Memory B cell (primary cell): ENCODE results near the gene APMAP.

ENCODE experiments used
- ATAC-seq: fragments of 150-1000 bp; cut with Tn5 transposase; 2 replicates; pipeline ENCODE4 v1.10.0; 2021; ENCODE audit warnings: low read depth, mild to moderate bottlenecking, moderate library complexity
- DNase-seq, 2 donors: peaks; one replicate each; pipeline ENCODE4 v3.0.0; 2022; ENCODE audit warnings: low spot score in 2 of 2
- H3K27ac Mint-ChIP-seq: one replicate; pipeline ENCODE4 v1.8.0; 2022; ENCODE audit warnings: mild to moderate bottlenecking, moderate library complexity, mixed read lengths
- H3K27me3 Mint-ChIP-seq: one replicate; pipeline ENCODE4 v1.8.0; 2022; ENCODE audit warnings: mixed read lengths
- H3K36me3 Mint-ChIP-seq: one replicate; pipeline ENCODE4 v1.8.0; 2022; ENCODE audit warnings: mild to moderate bottlenecking, mixed read lengths
- H3K4me1 Mint-ChIP-seq: one replicate; pipeline ENCODE4 v1.8.0; 2022; ENCODE audit warnings: mixed read lengths
- H3K4me3 Mint-ChIP-seq: one replicate; pipeline ENCODE4 v1.8.0; 2022; ENCODE audit warnings: mild to moderate bottlenecking, moderate library complexity, mixed read lengths
- H3K9me3 Mint-ChIP-seq: one replicate; pipeline ENCODE4 v1.8.0; 2022; ENCODE audit warnings: mixed read lengths

The APMAP gene

GRCh38 chr20:24913076-24913628 is 79.4 kb downstream of the APMAP start:
- ATAC-seq, result no peak

More at GRCh38 chr20:24913076-24913628, 79.4 kb downstream of the APMAP start:
- H3K9me3 Mint-ChIP-seq, result peaks cover 2% of the 10 kb centered on the region
- DNase-seq, result no peak
- H3K4me1 Mint-ChIP-seq, result no peaks in the 10 kb centered on the region
- no peaks in the 10 kb centered on the region for H3K36me3 Mint-ChIP-seq
- peaks cover 3% of the 10 kb centered on the region for H3K27me3 Mint-ChIP-seq
- no peak overlapping the region for H3K4me3 Mint-ChIP-seq
- no peak overlapping the region for H3K27ac Mint-ChIP-seq
